HepG2 (cell line): ENCODE data around the gene PTPRD. TPM values are rescaled to one million over a fixed set of nuclear protein-coding genes. Genes with fewer than 3 reads are reported as not detected.
A peak's percentile ranks its signal among the peaks of the same experiment; 100 is the strongest.

Experiments used
- ATAC-seq: fragments of 200-7000 bp; cut with Tn5 transposase; 3 replicates; pipeline ENCODE4 v1.9.1; 2020; ENCODE audit warnings: mild to moderate bottlenecking, moderate library complexity
- Bru-seq: library from RNA; stranded (reverse); fragments of 400-500 nt; gene quantifications from one replicate; lab custom pipeline; 2021; lab: Mats Ljungman, UMichigan
- BruChase-seq, 2 experiments: library from RNA; stranded (reverse); fragments of 400-500 nt; gene quantifications; one replicate each; lab custom pipeline; 2021; lab: Mats Ljungman, UMichigan
- BruUV-seq: library from RNA; stranded (reverse); fragments of 400-500 nt; replicated peaks from 2 replicates; lab custom pipeline; 2021; lab: Mats Ljungman, UMichigan
- CTCF ChIA-PET: fragments of 300-600 bp; formaldehyde crosslinking; extraction: SDS; loops from one replicate; lab custom pipeline; 2021; ENCODE audit warnings: low total read pairs, inconsistent platforms, low intra/inter-chr PET ratio; lab: Yijun Ruan, JAX
- POLR2A ChIA-PET: fragments of 350-600 bp; sonication (Branson Sonifier 250); formaldehyde crosslinking; loops from one replicate; lab custom pipeline; 2020; ENCODE audit warnings: antibody characterized with exemption, inconsistent platforms; lab: Yijun Ruan, JAX
- DNase-seq: peaks from one replicate; pipeline ENCODE4 v3.0.0-alpha.2; 2015; ENCODE audit warnings: low spot score
- FAIRE-seq: peaks from 3 replicates; lab custom pipeline; 2011; peaks lifted over from hg19 to GRCh38; lab: Jason Lieb, UNC
- H2AFZ ChIP-seq: one replicate; pipeline ENCODE4 v1.6.1; 2011; ENCODE audit warnings: low read length, inconsistent platforms
- H3K27ac ChIP-seq: fragments of 300-600 bp; 3 replicates; pipeline ENCODE4 v1.8.0; 2011; ENCODE audit warnings: mixed run types, mild to moderate bottlenecking, mixed read lengths, low read length, inconsistent platforms; ENCODE audit not compliant: insufficient read depth; ENCODE audit errors: extremely low read length
- H3K27me3 ChIP-seq, 2 experiments: fragments of 200-600 bp in 1 of 2; 2 replicates in 1 of 2; 3 replicates in 1 of 2; pipeline versions ENCODE4 v1.6.0 to v1.8.0; 2011; ENCODE audit warnings: low read length in 2 of 2, mild to moderate bottlenecking in 2 of 2, moderate library complexity in 2 of 2, inconsistent platforms in 1 of 2; ENCODE audit not compliant: insufficient read depth in 2 of 2, control insufficient read depth in 1 of 2
- H3K36me3 ChIP-seq, 2 experiments: fragments of 200-600 bp in 1 of 2; replicated peaks in 1 of 2; 2 replicates in 1 of 2; 3 replicates in 1 of 2; pipeline versions ENCODE4 v1.5.1 to v1.8.0; 2011; ENCODE audit warnings: low read length in 2 of 2, inconsistent platforms in 1 of 2; ENCODE audit not compliant: insufficient read depth in 2 of 2, control insufficient read depth in 1 of 2
- H3K4me1 ChIP-seq: 2 replicates; pipeline ENCODE4 v1.5.1; 2012; ENCODE audit warnings: low read length, inconsistent platforms; ENCODE audit not compliant: insufficient read depth
- H3K4me2 ChIP-seq: 2 replicates; pipeline ENCODE4 v1.6.0; 2011; ENCODE audit warnings: low read depth, low read length, inconsistent platforms
- H3K4me3 ChIP-seq, 3 experiments: fragments of 200-600 bp in 1 of 3; sonication (generic), shearing (Covaris generic) in 1 of 3; replicated peaks in 1 of 3; 2 replicates each; pipeline ENCODE4 v1.5.1; 2011 to 2016; ENCODE audit warnings: low read length in 3 of 3, inconsistent platforms in 2 of 3, low read depth in 2 of 3, mild to moderate bottlenecking in 2 of 3, control low read depth in 1 of 3, mixed read lengths in 1 of 3; ENCODE audit not compliant: insufficient read depth in 1 of 3
- H3K79me2 ChIP-seq: one replicate; pipeline ENCODE4 v1.6.1; 2011; ENCODE audit warnings: low read length, inconsistent platforms; ENCODE audit not compliant: insufficient read depth
- H3K9ac ChIP-seq: 2 replicates; pipeline ENCODE4 v1.6.0; 2011; ENCODE audit warnings: mild to moderate bottlenecking, low read depth, low read length, inconsistent platforms; ENCODE audit not compliant: insufficient read depth
- H3K9me3 ChIP-seq: 2 replicates; pipeline ENCODE4 v1.5.1; 2012; ENCODE audit warnings: mild to moderate bottlenecking, low read length
- H4K20me1 ChIP-seq: 2 replicates; pipeline ENCODE4 v1.6.0; 2011; ENCODE audit warnings: inconsistent platforms, mild to moderate bottlenecking, low read length, moderate library complexity; ENCODE audit not compliant: insufficient read depth
- GLI4 ChIP-seq: sonication (generic); formaldehyde crosslinking; IDR thresholded peaks from 2 replicates; pipeline ENCODE4 v1.5.1; 2020; ENCODE audit warnings: missing genetic modification reagents, mild to moderate bottlenecking, moderate library complexity, borderline replicate concordance
- HDAC2 ChIP-seq: sonication (generic); formaldehyde crosslinking; IDR thresholded peaks from 2 replicates; pipeline ENCODE4 v1.4.0; 2020; ENCODE audit warnings: missing genetic modification reagents
- MAZ ChIP-seq, 2 experiments: sonication (generic) in 1 of 2; formaldehyde crosslinking in 1 of 2; IDR thresholded peaks; 2 replicates each; pipeline versions ENCODE4 v1.5.0 to v1.6.1; 2012 to 2020; ENCODE audit warnings: low read depth in 2 of 2, mild to moderate bottlenecking in 2 of 2, borderline replicate concordance in 1 of 2, improper control_type of control experiment in 1 of 2, low read length in 1 of 2, missing genetic modification reagents in 1 of 2, moderate library complexity in 1 of 2
- PATZ1 ChIP-seq: sonication (generic); formaldehyde crosslinking; IDR thresholded peaks from 2 replicates; pipeline ENCODE4 v1.4.0; 2020; ENCODE audit warnings: missing genetic modification reagents
- ZIK1 ChIP-seq: sonication (generic); formaldehyde crosslinking; IDR thresholded peaks from 2 replicates; pipeline ENCODE4 v1.5.0; 2020; ENCODE audit warnings: mild to moderate bottlenecking, low read depth, missing genetic modification reagents, borderline replicate concordance
- ZMYM4 ChIP-seq: sonication (generic); formaldehyde crosslinking; IDR thresholded peaks from 2 replicates; pipeline ENCODE4 v1.8.1; 2023; ENCODE audit warnings: mild to moderate bottlenecking, missing genetic modification reagents
- ZNF784 ChIP-seq: sonication (generic); formaldehyde crosslinking; IDR thresholded peaks from 2 replicates; pipeline ENCODE4 v1.5.1; 2020; ENCODE audit warnings: missing genetic modification reagents, mild to moderate bottlenecking, borderline replicate concordance
- WGBS: methylation state at CpG from one replicate; pipeline ENCODE4 v1.1.6; 2017; ENCODE audit warnings: low lambda C conversion rate; 5-methylcytosine and 5-hydroxymethylcytosine counted together
- in situ Hi-C: cut with HindIII; loops from 2 replicates; pipeline ENCODE4 v1.10.0; 2017; ENCODE audit warnings: low pct_unique_long_range_greater_than_20kb; ENCODE audit not compliant: extremely low pct_ligation_motif_present
- intact Hi-C: fragments of 100-400 bp; cut with micrococcal nuclease; formaldehyde crosslinking; loops from one replicate; pipeline ENCODE4 v1.10.0; 2022; ENCODE audit not compliant: unreplicated experiment
- long read RNA-seq, 2 experiments: library from RNA in 1 of 2; library from polyadenylated mRNA in 1 of 2; stranded (forward) in 1 of 2; unstranded in 1 of 2; transcript quantifications; one replicate each; pipeline ENCODE4 v2.0.0, GENCODE V29; 2019 to 2022
- polyA minus RNA-seq, 3 experiments: library from RNA; depleted of rRNA, polyadenylated mRNA; stranded (reverse); fragments of >200 nt; gene quantifications; 2 replicates each; pipeline ENCODE4 v1.2.3, GENCODE V29; 2011; ENCODE audit warnings: low replicate concordance in 1 of 3
- polyA plus RNA-seq, 8 experiments: library from polyadenylated mRNA; depleted of rRNA in 3 of 8; stranded (reverse) in 7 of 8; unstranded in 1 of 8; fragments of >200 nt; fragmentation: Illumina TruSeq in 4 of 8; extraction: Trizol in 4 of 8; gene quantifications; 2 replicates each; pipeline versions ENCODE4 v1.2.1 to v1.2.3, GENCODE V29; 2011 to 2016; ENCODE audit warnings: low read depth in 4 of 8, missing spikeins in 1 of 8, mixed read lengths in 1 of 8; ENCODE audit not compliant: insufficient read depth in 1 of 8
- total RNA-seq, 5 experiments: library from RNA; depleted of rRNA; stranded (reverse); fragments of >200 nt; fragmentation: Illumina TruSeq; extraction: Trizol; gene quantifications; 2 replicates each; pipeline ENCODE4 v1.2.3, GENCODE V29; 2016; ENCODE audit warnings: low read depth in 1 of 5
- TF ChIP-seq, protein P1 (sequence below): IDR thresholded peaks from 2 replicates; pipeline ENCODE4 v1.6.1; 2012; ENCODE audit warnings: inconsistent platforms
- TF ChIP-seq, protein P2 (sequence below): sonication (generic); formaldehyde crosslinking; IDR thresholded peaks from 2 replicates; pipeline ENCODE4 v1.5.0; 2020; ENCODE audit warnings: mild to moderate bottlenecking, missing genetic modification reagents, moderate library complexity

Gene PTPRD
- 0.35 TPM in 1 of 2 replicates, not detected in the other for total RNA-seq (2016; rRNA removed; fragmentation: Illumina TruSeq; extraction: Trizol)
- total RNA-seq (2016; cell fraction: cytosol; rRNA removed; fragmentation: Illumina TruSeq; extraction: Trizol; ENCODE audit: low read depth) = not detected in 2 replicates
- total RNA-seq (2016; cell fraction: insoluble cytoplasmic fraction; rRNA removed; fragmentation: Illumina TruSeq; extraction: Trizol) = not detected in 2 replicates
- not detected in 2 replicates for total RNA-seq (2016; cell fraction: membrane; rRNA removed; fragmentation: Illumina TruSeq; extraction: Trizol)
- total RNA-seq (2016; cell fraction: nucleus; rRNA removed; fragmentation: Illumina TruSeq; extraction: Trizol) = not detected in 2 replicates
- polyA plus RNA-seq (2011; rRNA removed) = 0.05 and 0.46 TPM in 2 replicates
- 0.01 and 0.03 TPM in 2 replicates for polyA plus RNA-seq (2011; cell fraction: cytosol; rRNA removed)
- polyA plus RNA-seq (2011; cell fraction: nucleus; rRNA removed) = 0.47 and 0.71 TPM in 2 replicates
- 0.32 TPM in 1 of 2 replicates, not detected in the other for polyA plus RNA-seq (2012)
- not detected in 2 replicates for polyA plus RNA-seq (2016; cell fraction: cytosol; fragmentation: Illumina TruSeq; extraction: Trizol; ENCODE audit: low read depth)
- polyA plus RNA-seq (2016; cell fraction: insoluble cytoplasmic fraction; fragmentation: Illumina TruSeq; extraction: Trizol; ENCODE audit: low read depth) = not detected in 2 replicates
- not detected in 2 replicates for polyA plus RNA-seq (2016; cell fraction: membrane; fragmentation: Illumina TruSeq; extraction: Trizol; ENCODE audit: low read depth)
- polyA plus RNA-seq (2016; cell fraction: nucleus; fragmentation: Illumina TruSeq; extraction: Trizol; ENCODE audit: insufficient read depth, low read depth) = not detected in 2 replicates
- polyA minus RNA-seq (2011; rRNA and poly(A)+ RNA removed; ENCODE audit: low replicate concordance) = not detected in 2 replicates
- polyA minus RNA-seq (2011; cell fraction: cytosol; rRNA and poly(A)+ RNA removed) = not detected in 2 replicates
- polyA minus RNA-seq (2011; cell fraction: nucleus; rRNA and poly(A)+ RNA removed) = 0.52 and 0.75 TPM in 2 replicates
- percentile 9 among the genes with signal in this experiment for Bru-seq, nascent RNA
- BruChase-seq, experiment 1, labeled RNA remaining after a 6-hour chase = percentile 8 among the genes with signal in this experiment
- percentile 11 among the genes with signal in this experiment for BruChase-seq, experiment 2, labeled RNA remaining after a 2-hour chase
- long read RNA-seq, experiment 1 = 0 reads
- long read RNA-seq, experiment 2 = 0 reads

GRCh38 chr9:10612641-10613398 is at the start of gene PTPRD:
Gene PTPRD (minus strand): TSS chr9:10613002.
- ATAC-seq (peak; percentile 99), FAIRE-seq (no peak), DNase-seq (peak; percentile 32)
- Histone ChIP-seq H3K4me2 (peak within 1 kb of the TSS; percentile 69), H3K4me1 (no peaks in the 10 kb centered on the region), H2AFZ (no peak within 1 kb of the TSS), H3K9ac (no peak within 1 kb of the TSS), H3K4me3 (peak within 1 kb of the TSS; percentile 42 to 66 (median 45); a peak in 4 of 6 replicates), H3K9me3 (no peaks in the 10 kb centered on the region), H3K27ac (no peak within 1 kb of the TSS), H3K36me3 (no peaks in the 10 kb centered on the region), H3K27me3 (peaks cover 4 to 25% of the 10 kb centered on the region in 2 experiments; a peak in 3 of 5 replicates), H4K20me1 (no peaks in the 10 kb centered on the region), H3K79me2 (no peaks in the 10 kb centered on the region)
- in situ Hi-C loops (no loop called here), intact Hi-C loops (no loop called here)
- ChIA-PET POLR2A (no interaction called here), CTCF (no interaction called here)
- BruUV-seq = no TSS peak
- WGBS = 0% methylated on average over 9 of the region's 87 CpGs
- TF ChIP-seq ZNF784 (CRISPR knock-in tag) (no peak), MAZ (IDR thresholded peaks at IDR 0.05; ENCODE audit: borderline replicate concordance, low read depth, low read length) (peak; percentile 31; the same call in 1 of the 2 replicates), MAZ (CRISPR knock-in tag; IDR thresholded peaks at IDR 0.05; ENCODE audit: low read depth) (no peak), GLI4 (CRISPR knock-in tag) (no peak), ZIK1 (CRISPR knock-in tag) (no peak), ZMYM4 (CRISPR knock-in tag) (0 out of 2 replicates have a peak, but pooled peaks have one; percentile 20), HDAC2 (CRISPR knock-in tag) (no peak), PATZ1 (CRISPR knock-in tag) (peak; percentile 73)
- TF ChIP-seq, protein P1, sequence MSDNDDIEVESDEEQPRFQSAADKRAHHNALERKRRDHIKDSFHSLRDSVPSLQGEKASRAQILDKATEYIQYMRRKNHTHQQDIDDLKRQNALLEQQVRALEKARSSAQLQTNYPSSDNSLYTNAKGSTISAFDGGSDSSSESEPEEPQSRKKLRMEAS = 0 out of 2 replicates have a peak, but pooled peaks have one; percentile 18
- TF ChIP-seq, protein P2, sequence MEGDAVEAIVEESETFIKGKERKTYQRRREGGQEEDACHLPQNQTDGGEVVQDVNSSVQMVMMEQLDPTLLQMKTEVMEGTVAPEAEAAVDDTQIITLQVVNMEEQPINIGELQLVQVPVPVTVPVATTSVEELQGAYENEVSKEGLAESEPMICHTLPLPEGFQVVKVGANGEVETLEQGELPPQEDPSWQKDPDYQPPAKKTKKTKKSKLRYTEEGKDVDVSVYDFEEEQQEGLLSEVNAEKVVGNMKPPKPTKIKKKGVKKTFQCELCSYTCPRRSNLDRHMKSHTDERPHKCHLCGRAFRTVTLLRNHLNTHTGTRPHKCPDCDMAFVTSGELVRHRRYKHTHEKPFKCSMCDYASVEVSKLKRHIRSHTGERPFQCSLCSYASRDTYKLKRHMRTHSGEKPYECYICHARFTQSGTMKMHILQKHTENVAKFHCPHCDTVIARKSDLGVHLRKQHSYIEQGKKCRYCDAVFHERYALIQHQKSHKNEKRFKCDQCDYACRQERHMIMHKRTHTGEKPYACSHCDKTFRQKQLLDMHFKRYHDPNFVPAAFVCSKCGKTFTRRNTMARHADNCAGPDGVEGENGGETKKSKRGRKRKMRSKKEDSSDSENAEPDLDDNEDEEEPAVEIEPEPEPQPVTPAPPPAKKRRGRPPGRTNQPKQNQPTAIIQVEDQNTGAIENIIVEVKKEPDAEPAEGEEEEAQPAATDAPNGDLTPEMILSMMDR = 0 out of 2 replicates have a peak, but pooled peaks have one; percentile 11
